Uterus (tissue), 2 donors: Measurements from ENCODE around the gene TMEM109.

ENCODE experiments used
- CTCF ChIP-seq, 4 experiments: fragments of 200-600 bp in 2 of 4; fragments of 450-650 bp in 2 of 4; sonication (generic) in 2 of 4; IDR thresholded peaks; one replicate each; pipeline ENCODE4 v1.5.1; 2016 to 2019; ENCODE audit warnings: antibody characterized with exemption in 4 of 4, mild to moderate bottlenecking in 2 of 4, moderate library complexity in 1 of 4
- POLR2A ChIP-seq, 2 donors: fragments of 450-650 bp; IDR thresholded peaks; one replicate each; pipeline ENCODE4 v1.6.1; 2016; ENCODE audit warnings: antibody characterized with exemption in 2 of 2, mild to moderate bottlenecking in 1 of 2, moderate library complexity in 1 of 2

- no peak for TF ChIP-seq CTCF (IDR thresholded peaks at IDR 0.05)
- no peak for TF ChIP-seq POLR2A (IDR thresholded peaks at IDR 0.05)
Measured at GRCh38 chr11:60872961-60873524, 40.9 kb upstream of the TMEM109 start.
